K562 (cell line): ENCODE results near the gene HEG1. TPM values are rescaled to one million over a fixed set of nuclear protein-coding genes. Genes with fewer than 3 reads are reported as not detected.

Experiments
- ATAC-seq: fragments of 200-7000 bp; cut with Tn5 transposase; 3 replicates; pipeline ENCODE4 v1.9.1; 2020; ENCODE audit warnings: moderate library complexity
- BruUV-seq: library from RNA; stranded (reverse); fragments of 400-500 nt; replicated peaks from 2 replicates; lab custom pipeline; 2021; lab: Mats Ljungman, UMichigan
- CTCF ChIA-PET: fragments of 300-600 bp; formaldehyde crosslinking; extraction: SDS; loops from one replicate; lab custom pipeline; 2021; ENCODE audit warnings: low intra/inter-chr PET ratio; lab: Yijun Ruan, JAX
- POLR2A ChIA-PET: fragments of 300-600, 350-650 bp; sonication (Branson Sonifier 250); formaldehyde crosslinking; extraction: SDS; loops from one replicate; lab custom pipeline; 2021; ENCODE audit warnings: antibody characterized with exemption, inconsistent platforms; lab: Yijun Ruan, JAX
- DNase-seq, 4 experiments: peaks; one replicate each; pipeline versions ENCODE4 v3.0.0 to v3.0.0-alpha.2; 2011 to 2018; ENCODE audit warnings: low spot score in 3 of 4, mixed read lengths in 3 of 4; ENCODE audit errors: extremely low read depth in 1 of 4
- FAIRE-seq: peaks from 2 replicates; lab custom pipeline; 2011; peaks lifted over from hg19 to GRCh38; lab: Jason Lieb, UNC
- H2AFZ ChIP-seq: 2 replicates; pipeline ENCODE4 v1.6.0; 2011; ENCODE audit warnings: low read depth, low read length, control low read depth, inconsistent platforms
- H3K27ac ChIP-seq: fragments of 200-600 bp; 3 replicates; pipeline ENCODE4 v1.8.0; 2011; ENCODE audit warnings: low read depth, mild to moderate bottlenecking, control low read depth, inconsistent platforms, low read length, moderate library complexity, mixed read lengths; ENCODE audit errors: extremely low read depth
- H3K27me3 ChIP-seq, 2 experiments: fragments of 300-600 bp in 1 of 2; 2 replicates in 1 of 2; 3 replicates in 1 of 2; pipeline versions ENCODE4 v1.6.0 to v1.8.0; 2011; ENCODE audit warnings: inconsistent platforms in 2 of 2, low read length in 2 of 2, mild to moderate bottlenecking in 1 of 2, mixed read lengths in 1 of 2, moderate library complexity in 1 of 2; ENCODE audit not compliant: control insufficient read depth in 2 of 2, insufficient read depth in 2 of 2
- H3K36me3 ChIP-seq: fragments of 300-600 bp; 3 replicates; pipeline ENCODE4 v1.8.0; 2011; ENCODE audit warnings: mild to moderate bottlenecking, low read length, inconsistent platforms; ENCODE audit not compliant: control insufficient read depth, insufficient read depth
- H3K4me1 ChIP-seq, 2 experiments: fragments of 200-600 bp in 1 of 2; replicated peaks in 1 of 2; 2 replicates in 1 of 2; 3 replicates in 1 of 2; pipeline versions ENCODE4 v1.5.1 to v1.8.0; 2011; ENCODE audit warnings: inconsistent platforms in 2 of 2, low read length in 2 of 2, mild to moderate bottlenecking in 1 of 2, mixed read lengths in 1 of 2, moderate library complexity in 1 of 2; ENCODE audit not compliant: control insufficient read depth in 2 of 2, insufficient read depth in 2 of 2
- H3K4me2 ChIP-seq: 2 replicates; pipeline ENCODE4 v1.6.1; 2011; ENCODE audit warnings: low read length, control low read depth, inconsistent platforms, mixed read lengths; ENCODE audit not compliant: insufficient read depth
- H3K4me3 ChIP-seq: fragments of 200-600 bp; sonication (generic), shearing (Covaris generic); 2 replicates; pipeline ENCODE4 v1.5.1; 2016; ENCODE audit warnings: control low read depth, inconsistent platforms
- H3K79me2 ChIP-seq: fragments of 200-600 bp; 3 replicates; pipeline ENCODE4 v1.8.0; 2011; ENCODE audit warnings: low read length, inconsistent platforms; ENCODE audit not compliant: control insufficient read depth, insufficient read depth
- H3K9ac ChIP-seq, 2 experiments: 2 replicates each; pipeline versions ENCODE4 v1.6.0 to v1.6.1; 2011; ENCODE audit warnings: low read depth in 2 of 2, low read length in 2 of 2, control low read depth in 1 of 2, inconsistent platforms in 1 of 2, mild to moderate bottlenecking in 1 of 2, mixed read lengths in 1 of 2; ENCODE audit not compliant: insufficient read depth in 1 of 2
- H3K9me1 ChIP-seq: one replicate; pipeline ENCODE4 v1.6.0; 2011; ENCODE audit warnings: inconsistent platforms, mild to moderate bottlenecking, low read length, moderate library complexity; ENCODE audit not compliant: control insufficient read depth, insufficient read depth
- H3K9me3 ChIP-seq: replicated peaks from 2 replicates; pipeline ENCODE4 v1.5.1; 2011; ENCODE audit warnings: low read depth, low read length, inconsistent platforms; ENCODE audit not compliant: control insufficient read depth, insufficient read depth
- H4K20me1 ChIP-seq: replicated peaks from 2 replicates; pipeline ENCODE4 v1.6.1; 2011; ENCODE audit warnings: low read length, inconsistent platforms, mixed read lengths; ENCODE audit not compliant: control insufficient read depth, insufficient read depth
- HMG20B ChIP-seq: fragments of 250-450 bp; sonication (Bioruptor Pico); IDR thresholded peaks from 2 replicates; pipeline ENCODE4 v1.5.0; 2021; ENCODE audit warnings: mild to moderate bottlenecking
- KLF16 ChIP-seq: IDR thresholded peaks from 2 replicates; pipeline ENCODE4 v1.6.1; 2016; ENCODE audit warnings: antibody characterized with exemption
- KLF6 ChIP-seq: fragments of 250-450 bp; sonication (Bioruptor Pico); IDR thresholded peaks from 2 replicates; pipeline ENCODE4 v1.4.0; 2020; ENCODE audit warnings: mild to moderate bottlenecking, moderate library complexity, borderline replicate concordance
- NCOA1 ChIP-seq: fragments of 450-650 bp; IDR thresholded peaks from 2 replicates; pipeline ENCODE4 v1.6.1; 2016; ENCODE audit warnings: low read depth
- NFYB ChIP-seq: IDR thresholded peaks from 2 replicates; pipeline ENCODE4 v1.6.1; 2011; ENCODE audit warnings: mild to moderate bottlenecking, moderate library complexity; ENCODE audit not compliant: insufficient read length; ENCODE audit errors: extremely low read depth
- PURB ChIP-seq: sonication (generic); formaldehyde crosslinking; IDR thresholded peaks from 2 replicates; pipeline ENCODE4 v1.9.0; 2021; ENCODE audit warnings: low read depth, mild to moderate bottlenecking, missing genetic modification reagents
- RBM15 ChIP-seq: fragments of 200-400 bp; formaldehyde crosslinking; IDR thresholded peaks from 2 replicates; pipeline ENCODE4 v1.6.1; 2018; ENCODE audit warnings: mild to moderate bottlenecking, low read length, moderate library complexity; ENCODE audit not compliant: insufficient read depth
- RNF2 ChIP-seq: sonication (generic); IDR thresholded peaks from 2 replicates; pipeline ENCODE4 v1.6.1; 2016
- U2AF1 ChIP-seq: fragments of 200-400 bp; formaldehyde crosslinking; optimal IDR thresholded peaks from 2 replicates; pipeline ENCODE3; 2017; ENCODE audit warnings: mild to moderate bottlenecking, low read depth, low read length, moderate library complexity
- ZNF644 ChIP-seq: fragments of 200-800 bp; sonication (Bioruptor generic); IDR thresholded peaks from 2 replicates; pipeline ENCODE4 v1.6.1; 2016; ENCODE audit warnings: low read depth, missing genetic modification characterization, missing compliant biosample characterization
- WGBS: fragments of 100-300 bp; shearing (Covaris generic); methylation state at CpG from one replicate; pipeline ENCODE4 v1.1.6; 2016; ENCODE audit warnings: low coverage, mixed read lengths; ENCODE audit not compliant: insufficient coverage; ENCODE audit errors: missing lambda C conversion rate; 5-methylcytosine and 5-hydroxymethylcytosine counted together
- in situ Hi-C: fragments of 300-500 bp; cut with MboI; formaldehyde crosslinking; loops from 4 replicates; pipeline ENCODE4 v1.15.0; 2018; ENCODE audit warnings: inconsistent platforms, mixed read lengths
- intact Hi-C: fragments of 100-400 bp; cut with micrococcal nuclease; formaldehyde crosslinking; loops from 2 replicates; pipeline ENCODE4 v1.14.2; 2022
- polyA plus RNA-seq, 8 experiments: library from polyadenylated mRNA; depleted of rRNA in 4 of 8; stranded (reverse) in 5 of 8; unstranded in 3 of 8; fragments of >200 nt; fragmentation: Nextera tagmentation in 2 of 8; fragmentation: Illumina TruSeq in 1 of 8; extraction: Ambion mirVana in 2 of 8; extraction: Trizol in 1 of 8; gene quantifications; 2 replicates each; pipeline versions ENCODE4 v1.2.1 to v1.2.3, GENCODE V29; 2011 to 2014; ENCODE audit warnings: inconsistent platforms in 1 of 8, missing spikeins in 1 of 8
- total RNA-seq, 7 experiments: library from RNA; depleted of rRNA in 6 of 7; stranded (reverse); fragments of >200 nt in 6 of 7; fragmentation: Illumina TruSeq in 2 of 7; extraction: Trizol in 2 of 7; gene quantifications; 2 replicates each; pipeline versions ENCODE4 v1.2.1 to v1.2.3, GENCODE V29; 2011 to 2021; ENCODE audit warnings: low replicate concordance in 1 of 7
- TF ChIP-seq, protein P1 (sequence below): fragments of 250-450 bp; sonication (Bioruptor Pico); IDR thresholded peaks from 2 replicates; pipeline ENCODE4 v1.5.0; 2021; ENCODE audit warnings: mild to moderate bottlenecking, borderline replicate concordance
- TF ChIP-seq, protein P2 (sequence below), 2 experiments: fragments of 450-650 bp; IDR thresholded peaks; 2 replicates each; pipeline ENCODE4 v1.6.1; 2016

The HEG1 gene
- total and polyA plus RNA-seq, 9 of the 15 experiments (the other 6 are each of a cell fraction or from before 2014, with no cell fraction given), result 0.24 TPM; not detected in 8

DNA sequence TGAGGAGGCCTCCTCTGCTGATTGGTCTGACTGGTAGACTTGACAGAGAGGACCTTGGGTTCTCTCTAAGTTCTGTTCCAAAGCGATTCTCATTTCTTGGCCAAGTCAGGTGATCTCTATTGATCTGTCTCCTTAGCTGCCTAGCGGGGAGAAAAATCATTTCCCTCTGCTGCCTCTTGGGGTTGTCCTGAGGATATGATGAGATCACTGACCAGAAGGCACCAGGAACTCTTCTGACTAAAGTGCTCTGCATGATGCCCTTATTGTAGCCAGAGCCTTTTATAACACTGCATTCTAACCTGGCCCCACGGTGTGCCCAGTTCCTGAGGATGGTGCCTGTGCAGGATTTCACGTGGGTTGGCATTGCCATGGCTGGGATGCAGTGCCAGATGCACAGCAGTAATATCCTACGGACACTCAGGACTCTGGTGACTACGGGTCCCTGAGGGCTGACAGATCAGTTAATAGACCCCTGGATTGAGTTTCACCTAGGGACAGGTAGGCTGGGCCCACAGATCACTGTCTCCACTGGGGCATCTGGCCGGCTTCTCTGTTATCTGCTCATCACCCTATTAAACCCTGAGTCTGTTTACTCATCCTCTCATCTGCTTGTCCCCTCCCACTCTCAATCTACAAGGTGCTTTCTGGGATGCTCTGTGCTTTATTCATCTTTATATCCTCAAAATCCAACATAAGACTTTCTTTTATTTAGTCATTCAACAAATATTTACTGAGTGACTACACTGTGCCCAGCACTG is 3.9 kb upstream of the HEG1 start:
- no peak overlapping the region for H2AFZ ChIP-seq
- no peaks in the 10 kb centered on the region for H3K9me3 ChIP-seq
- no peaks in the 10 kb centered on the region for H3K9me1 ChIP-seq
- BruUV-seq, result no TSS peak
- no peak overlapping the region for H3K9ac ChIP-seq
- no peak for DNase-seq
- no peak overlapping the region for H3K4me3 ChIP-seq
- CTCF ChIA-PET, result no interaction called here
- in situ Hi-C loops (no loop called here), intact Hi-C loops (no loop called here)
- no peak overlapping the region for H3K27ac ChIP-seq
- no peaks in the 10 kb centered on the region for H3K79me2 ChIP-seq
- H4K20me1 ChIP-seq, result no peaks in the 10 kb centered on the region
- WGBS, result 0% methylated on average over 7 of the region's 7 CpGs
- no peak for ATAC-seq
- H3K4me2 ChIP-seq, result no peak overlapping the region
- no peak for FAIRE-seq
- TF ChIP-seq U2AF1, result no peak
- peaks cover 0 to 11% of the 10 kb centered on the region in 2 experiments; a peak in 2 of 5 replicates for H3K4me1 ChIP-seq
- H3K27me3 ChIP-seq, result peaks cover 6 to 30% of the 10 kb centered on the region in 2 experiments
- POLR2A ChIA-PET, result no interaction called here
- no peaks in the 10 kb centered on the region for H3K36me3 ChIP-seq

DNA sequence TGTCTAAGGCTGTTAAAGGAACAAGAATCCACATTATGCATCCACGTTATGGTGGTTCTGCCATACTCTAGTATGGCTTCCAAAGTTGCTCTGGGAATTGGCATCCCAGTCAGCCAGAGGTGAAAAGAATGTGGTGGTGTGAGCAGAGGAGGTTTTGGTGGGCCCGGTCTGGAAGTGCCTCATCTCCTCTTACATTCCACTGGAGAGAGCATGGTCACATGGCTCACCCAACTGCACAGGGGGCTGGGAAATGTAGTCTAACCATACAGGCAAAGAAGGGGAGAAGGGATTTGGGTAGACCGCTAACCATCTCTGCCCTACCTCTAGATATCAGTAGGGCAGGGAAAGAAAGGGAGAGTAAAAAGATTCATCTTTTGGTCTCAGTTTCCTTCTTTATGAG is 3.2 kb upstream of the HEG1 start:
- 0% methylated on average over 2 of the region's 3 CpGs for WGBS
- H3K4me2 ChIP-seq, result no peak overlapping the region
- BruUV-seq, result no TSS peak
- H3K79me2 ChIP-seq, result no peaks in the 10 kb centered on the region
- intact Hi-C loops, result no loop called here
- in situ Hi-C loops, result no loop called here
- H3K27me3 ChIP-seq, result peaks cover 9 to 32% of the 10 kb centered on the region in 2 experiments
- no peak overlapping the region for H3K9ac ChIP-seq
- DNase-seq, result no peak
- ATAC-seq, result no peak
- ChIA-PET CTCF (no interaction called here), POLR2A (no interaction called here)
- no peaks in the 10 kb centered on the region for H4K20me1 ChIP-seq
- H3K36me3 ChIP-seq, result no peaks in the 10 kb centered on the region
- H2AFZ ChIP-seq, result no peak overlapping the region
- H3K27ac ChIP-seq, result no peak overlapping the region
- H3K4me1 ChIP-seq, result peaks cover 0 to 11% of the 10 kb centered on the region in 2 experiments; a peak in 2 of 5 replicates
- no peaks in the 10 kb centered on the region for H3K9me3 ChIP-seq
- no peak overlapping the region for H3K4me3 ChIP-seq
- no peak for FAIRE-seq
- H3K9me1 ChIP-seq, result no peaks in the 10 kb centered on the region
- TF ChIP-seq, protein P1, sequence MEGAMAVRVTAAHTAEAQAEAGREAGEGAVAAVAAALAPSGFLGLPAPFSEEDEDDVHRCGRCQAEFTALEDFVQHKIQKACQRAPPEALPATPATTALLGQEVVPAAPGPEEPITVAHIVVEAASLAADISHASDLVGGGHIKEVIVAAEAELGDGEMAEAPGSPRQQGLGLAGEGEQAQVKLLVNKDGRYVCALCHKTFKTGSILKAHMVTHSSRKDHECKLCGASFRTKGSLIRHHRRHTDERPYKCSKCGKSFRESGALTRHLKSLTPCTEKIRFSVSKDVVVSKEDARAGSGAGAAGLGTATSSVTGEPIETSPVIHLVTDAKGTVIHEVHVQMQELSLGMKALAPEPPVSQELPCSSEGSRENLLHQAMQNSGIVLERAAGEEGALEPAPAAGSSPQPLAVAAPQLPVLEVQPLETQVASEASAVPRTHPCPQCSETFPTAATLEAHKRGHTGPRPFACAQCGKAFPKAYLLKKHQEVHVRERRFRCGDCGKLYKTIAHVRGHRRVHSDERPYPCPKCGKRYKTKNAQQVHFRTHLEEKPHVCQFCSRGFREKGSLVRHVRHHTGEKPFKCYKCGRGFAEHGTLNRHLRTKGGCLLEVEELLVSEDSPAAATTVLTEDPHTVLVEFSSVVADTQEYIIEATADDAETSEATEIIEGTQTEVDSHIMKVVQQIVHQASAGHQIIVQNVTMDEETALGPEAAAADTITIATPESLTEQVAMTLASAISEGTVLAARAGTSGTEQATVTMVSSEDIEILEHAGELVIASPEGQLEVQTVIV (CRISPR knock-in tag), result no peak
- TF ChIP-seq KLF6 (CRISPR knock-in tag) (no peak), KLF16 (no peak), HMG20B (CRISPR knock-in tag) (no peak), ZNF644 (tag) (no peak), PURB (no peak), NFYB (no peak), NCOA1 (no peak), RNF2 (no peak), RBM15 (no peak)
- TF ChIP-seq, protein P2, sequence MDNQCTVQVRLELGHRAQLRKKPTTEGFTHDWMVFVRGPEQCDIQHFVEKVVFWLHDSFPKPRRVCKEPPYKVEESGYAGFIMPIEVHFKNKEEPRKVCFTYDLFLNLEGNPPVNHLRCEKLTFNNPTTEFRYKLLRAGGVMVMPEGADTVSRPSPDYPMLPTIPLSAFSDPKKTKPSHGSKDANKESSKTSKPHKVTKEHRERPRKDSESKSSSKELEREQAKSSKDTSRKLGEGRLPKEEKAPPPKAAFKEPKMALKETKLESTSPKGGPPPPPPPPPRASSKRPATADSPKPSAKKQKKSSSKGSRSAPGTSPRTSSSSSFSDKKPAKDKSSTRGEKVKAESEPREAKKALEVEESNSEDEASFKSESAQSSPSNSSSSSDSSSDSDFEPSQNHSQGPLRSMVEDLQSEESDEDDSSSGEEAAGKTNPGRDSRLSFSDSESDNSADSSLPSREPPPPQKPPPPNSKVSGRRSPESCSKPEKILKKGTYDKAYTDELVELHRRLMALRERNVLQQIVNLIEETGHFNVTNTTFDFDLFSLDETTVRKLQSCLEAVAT (IDR thresholded peaks at IDR 0.05), result no peak
